Measurements from ENCODE around the gene SYT7.

DNA sequence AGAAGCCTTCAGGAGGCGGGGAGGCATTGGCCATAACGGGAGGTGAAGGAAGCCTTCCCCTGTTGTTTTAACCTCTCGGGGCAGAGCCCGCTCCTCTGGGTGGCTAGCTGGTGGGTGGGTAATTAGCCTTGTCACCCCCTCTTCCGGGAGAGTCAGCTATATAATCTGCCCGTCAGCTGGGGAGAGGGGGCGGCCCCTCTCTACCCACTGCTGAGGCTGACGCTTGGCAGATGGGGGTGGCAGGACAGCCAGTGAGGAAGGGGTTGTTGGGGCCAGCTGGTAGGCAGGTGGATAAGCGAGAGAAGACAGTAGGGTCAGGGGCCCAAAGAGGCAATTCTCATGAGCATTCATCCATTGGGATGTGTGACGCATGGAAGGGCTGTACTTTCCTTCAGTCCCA is 33.0 kb upstream of the SYT7 start:
- no peak for TF ChIP-seq CTCF (IDR thresholded peaks at IDR 0.05 in 8 of 11, conservative IDR thresholded peaks at IDR 0.05 in 3 of 11)
- no peak for TF ChIP-seq POLR2A (IDR thresholded peaks at IDR 0.05)
- TF ChIP-seq POLR2AphosphoS5 (IDR thresholded peaks at IDR 0.05): no peak

Measured in spleen (tissue), 7 donors.